ENCODE measurements around the gene AOPEP.

DNA sequence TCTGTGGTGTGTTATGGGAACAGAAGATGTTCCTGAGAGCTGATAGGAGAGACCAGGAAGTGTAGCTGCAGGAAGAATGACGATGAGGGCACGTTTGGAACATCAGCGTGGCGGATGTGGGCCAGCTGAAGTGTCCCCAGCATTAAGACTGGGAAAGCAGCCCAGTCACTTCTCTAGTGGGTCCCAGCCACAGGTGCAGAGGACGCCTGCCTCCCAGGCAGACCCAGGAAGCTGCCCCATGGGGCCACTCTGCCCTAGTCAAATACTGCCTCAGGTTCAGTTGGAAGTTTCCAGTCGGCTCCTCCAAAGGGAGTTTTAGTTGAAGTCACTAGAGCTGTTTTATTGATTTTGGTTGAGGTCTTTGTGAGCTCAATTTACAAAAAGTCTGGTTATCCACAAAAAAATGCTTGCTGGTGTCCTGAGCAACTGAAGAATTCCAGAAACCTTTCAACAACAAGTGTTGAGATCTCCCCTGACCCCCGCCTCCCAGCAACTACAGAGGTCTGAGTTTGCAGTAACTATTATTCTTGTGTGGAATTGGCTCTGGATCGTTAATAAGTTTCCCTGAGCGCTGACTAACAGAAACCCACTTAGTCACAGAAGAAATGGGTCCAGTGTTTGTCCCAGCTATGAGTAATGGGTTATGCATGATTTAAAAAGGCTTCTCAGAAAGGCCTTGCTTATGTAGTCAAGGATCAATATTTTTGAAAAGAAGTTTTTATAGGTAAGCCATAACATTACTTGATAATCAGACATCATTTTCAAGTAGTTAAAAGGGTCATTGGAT is 296.9 kb downstream of the AOPEP start:
- TF ChIP-seq, protein P1, sequence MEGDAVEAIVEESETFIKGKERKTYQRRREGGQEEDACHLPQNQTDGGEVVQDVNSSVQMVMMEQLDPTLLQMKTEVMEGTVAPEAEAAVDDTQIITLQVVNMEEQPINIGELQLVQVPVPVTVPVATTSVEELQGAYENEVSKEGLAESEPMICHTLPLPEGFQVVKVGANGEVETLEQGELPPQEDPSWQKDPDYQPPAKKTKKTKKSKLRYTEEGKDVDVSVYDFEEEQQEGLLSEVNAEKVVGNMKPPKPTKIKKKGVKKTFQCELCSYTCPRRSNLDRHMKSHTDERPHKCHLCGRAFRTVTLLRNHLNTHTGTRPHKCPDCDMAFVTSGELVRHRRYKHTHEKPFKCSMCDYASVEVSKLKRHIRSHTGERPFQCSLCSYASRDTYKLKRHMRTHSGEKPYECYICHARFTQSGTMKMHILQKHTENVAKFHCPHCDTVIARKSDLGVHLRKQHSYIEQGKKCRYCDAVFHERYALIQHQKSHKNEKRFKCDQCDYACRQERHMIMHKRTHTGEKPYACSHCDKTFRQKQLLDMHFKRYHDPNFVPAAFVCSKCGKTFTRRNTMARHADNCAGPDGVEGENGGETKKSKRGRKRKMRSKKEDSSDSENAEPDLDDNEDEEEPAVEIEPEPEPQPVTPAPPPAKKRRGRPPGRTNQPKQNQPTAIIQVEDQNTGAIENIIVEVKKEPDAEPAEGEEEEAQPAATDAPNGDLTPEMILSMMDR (IDR thresholded peaks at IDR 0.05; ENCODE audit: low read length): no peak
- TF ChIP-seq EZH2 (IDR thresholded peaks at IDR 0.05; ENCODE audit: borderline replicate concordance, low read length): no peak

All from OCI-LY1 (cell line).